Endothelial cell of umbilical vein (primary cell): Measurements from ENCODE around the gene IGSF11. TPM values are rescaled to one million over a fixed set of nuclear protein-coding genes. Genes with fewer than 3 reads are reported as not detected.

Experiments used
- BruUV-seq: library from RNA; stranded (reverse); fragments of 400-500 nt; replicated peaks from 2 replicates; lab custom pipeline; 2021; lab: Mats Ljungman, UMichigan
- CTCF ChIA-PET: fragments of 300-600, 350-600 bp; sonication (Branson Sonifier 250); formaldehyde crosslinking; loops from one replicate; lab custom pipeline; 2021; ENCODE audit warnings: antibody characterized with exemption, inconsistent platforms; lab: Charles Lee
- POLR2A ChIA-PET: fragments of 300-600, 350-600 bp; sonication (Branson Sonifier 250); formaldehyde crosslinking; loops from one replicate; lab custom pipeline; 2021; ENCODE audit warnings: antibody characterized with exemption, inconsistent platforms; lab: Charles Lee
- DNase-seq: peaks from one replicate; pipeline ENCODE4 v3.0.0-alpha.2; 2011; ENCODE audit warnings: low read depth, low spot score
- FAIRE-seq: peaks from 2 replicates; lab custom pipeline; 2011; peaks lifted over from hg19 to GRCh38; lab: Jason Lieb, UNC
- H2AFZ ChIP-seq: 2 replicates; pipeline ENCODE4 v1.6.0; 2012; ENCODE audit warnings: low read depth, low read length, control low read depth, inconsistent platforms
- H3K27ac ChIP-seq: 2 replicates; pipeline ENCODE4 v1.5.1; 2011; ENCODE audit warnings: low read depth, mild to moderate bottlenecking, control low read depth, low read length, moderate library complexity; ENCODE audit not compliant: insufficient read depth
- H3K27me3 ChIP-seq, 2 experiments: 2 replicates each; pipeline versions ENCODE4 v1.6.0 to v1.6.1; 2011; ENCODE audit warnings: low read length in 2 of 2, mixed read lengths in 1 of 2; ENCODE audit not compliant: control insufficient read depth in 2 of 2, insufficient read depth in 2 of 2
- H3K36me3 ChIP-seq, 2 experiments: 2 replicates in 1 of 2; 3 replicates in 1 of 2; pipeline ENCODE4 v1.5.1; 2011; ENCODE audit warnings: low read length in 2 of 2, mild to moderate bottlenecking in 1 of 2, moderate library complexity in 1 of 2; ENCODE audit not compliant: control insufficient read depth in 2 of 2, insufficient read depth in 2 of 2; ENCODE audit errors: extremely low read depth in 1 of 2
- H3K4me1 ChIP-seq: 3 replicates; pipeline ENCODE4 v1.5.1; 2011; ENCODE audit warnings: mild to moderate bottlenecking, low read length; ENCODE audit not compliant: control insufficient read depth, insufficient read depth; ENCODE audit errors: extremely low read depth
- H3K4me2 ChIP-seq: 2 replicates; pipeline ENCODE4 v1.6.1; 2011; ENCODE audit warnings: low read length, control low read depth, mixed read lengths; ENCODE audit not compliant: insufficient read depth
- H3K4me3 ChIP-seq, 3 experiments: fragments of 200-600 bp in 1 of 3; sonication (generic), shearing (Covaris generic) in 1 of 3; replicated peaks in 1 of 3; 2 replicates each; pipeline ENCODE4 v1.5.1; 2011 to 2016; ENCODE audit warnings: control low read depth in 3 of 3, low read length in 3 of 3, mild to moderate bottlenecking in 2 of 3, inconsistent platforms in 1 of 3, low read depth in 1 of 3, moderate library complexity in 1 of 3; ENCODE audit not compliant: insufficient read depth in 1 of 3
- H3K79me2 ChIP-seq: 2 replicates; pipeline ENCODE4 v1.6.0; 2012; ENCODE audit warnings: low read length, inconsistent platforms; ENCODE audit not compliant: control insufficient read depth, insufficient read depth
- H3K9ac ChIP-seq: replicated peaks from 2 replicates; pipeline ENCODE3; 2011; ENCODE audit warnings: low read length, control low read depth; ENCODE audit not compliant: insufficient read depth; ENCODE audit errors: extremely low read depth
- H3K9me1 ChIP-seq: replicated peaks from 3 replicates; pipeline ENCODE4 v1.6.0; 2011; ENCODE audit warnings: mild to moderate bottlenecking, low read length; ENCODE audit not compliant: control insufficient read depth, insufficient read depth; ENCODE audit errors: extremely low read depth
- H3K9me3 ChIP-seq: replicated peaks from 2 replicates; pipeline ENCODE4 v1.5.1; 2012; ENCODE audit warnings: low read length, inconsistent platforms; ENCODE audit not compliant: control insufficient read depth, insufficient read depth
- H4K20me1 ChIP-seq: replicated peaks from 2 replicates; pipeline ENCODE3; 2011; ENCODE audit warnings: mild to moderate bottlenecking, low read length; ENCODE audit not compliant: control insufficient read depth, insufficient read depth; ENCODE audit errors: extremely low read depth
- EZH2 ChIP-seq: IDR thresholded peaks from 2 replicates; pipeline ENCODE4 v1.6.1; 2012; ENCODE audit warnings: borderline replicate concordance, low read depth, mild to moderate bottlenecking, moderate library complexity, low read length, inconsistent platforms; ENCODE audit not compliant: severe bottlenecking
- FOS ChIP-seq: IDR thresholded peaks from 2 replicates; pipeline ENCODE4 v1.6.1; 2011; ENCODE audit warnings: mild to moderate bottlenecking, low read length, moderate library complexity, borderline replicate concordance; ENCODE audit not compliant: insufficient read depth
- GATA2 ChIP-seq: IDR thresholded peaks from 2 replicates; pipeline ENCODE4 v1.7.0; 2011; ENCODE audit warnings: low read depth, mild to moderate bottlenecking, moderate library complexity, mixed read lengths, low read length; ENCODE audit not compliant: insufficient read length, insufficient read depth
- JUN ChIP-seq: IDR thresholded peaks from 2 replicates; pipeline ENCODE4 v1.6.1; 2011; ENCODE audit warnings: borderline replicate concordance, low read depth; ENCODE audit not compliant: insufficient read length, insufficient read depth
- MYC ChIP-seq: IDR thresholded peaks from one replicate; pipeline ENCODE4 v1.6.1; 2011; ENCODE audit warnings: mild to moderate bottlenecking, low read depth, low read length
- POLR2A ChIP-seq: IDR thresholded peaks from 2 replicates; pipeline ENCODE4 v1.6.1; 2012; ENCODE audit warnings: low read depth, mild to moderate bottlenecking, control low read depth, low read length
- POLR2AphosphoS5 ChIP-seq: IDR thresholded peaks from 2 replicates; pipeline ENCODE4 v1.6.1; 2012; ENCODE audit warnings: low read depth, mild to moderate bottlenecking, control low read depth, low read length, moderate library complexity; ENCODE audit not compliant: insufficient read depth
- dilution Hi-C: fragments of 300-500 bp; cut with MboI; formaldehyde crosslinking; loops from one replicate; pipeline ENCODE4 v1.15.0; 2019; ENCODE audit warnings: low sequenced_read_pairs; ENCODE audit not compliant: extremely low pct_ligation_motif_present
- intact Hi-C: fragments of 100-400 bp; cut with micrococcal nuclease; formaldehyde crosslinking; loops from one replicate; pipeline ENCODE4 v1.10.0; 2022
- polyA plus RNA-seq, 4 experiments: library from polyadenylated mRNA; depleted of rRNA in 3 of 4; stranded (reverse) in 3 of 4; unstranded in 1 of 4; fragments of >200 nt; gene quantifications; 2 replicates each; pipeline versions ENCODE4 v1.2.1 to v1.2.3, GENCODE V29; 2011 to 2012; ENCODE audit warnings: missing spikeins in 1 of 4
- total RNA-seq: library from RNA; stranded (reverse); gene quantifications from 2 replicates; pipeline ENCODE4 v1.2.3, GENCODE V29; 2021
- TF ChIP-seq, protein P1 (sequence below), 2 donors: IDR thresholded peaks; 1 replicate in 1 of 2; 2 replicates in 1 of 2; pipeline ENCODE4 v1.5.1; 2011; ENCODE audit warnings: low read length in 2 of 2, mild to moderate bottlenecking in 2 of 2, moderate library complexity in 2 of 2, control low read depth in 1 of 2, inconsistent platforms in 1 of 2, low read depth in 1 of 2; ENCODE audit not compliant: insufficient read depth in 1 of 2; ENCODE audit errors: extremely low read depth in 1 of 2
- TF ChIP-seq, protein P2 (sequence below): IDR thresholded peaks from 2 replicates; pipeline ENCODE4 v1.6.1; 2011; ENCODE audit not compliant: insufficient read depth, insufficient read length

Gene IGSF11
- total and polyA plus RNA-seq, 2 donors (not counting 3 experiments of a cell fraction or from before 2014, with no cell fraction given): not detected

DNA sequence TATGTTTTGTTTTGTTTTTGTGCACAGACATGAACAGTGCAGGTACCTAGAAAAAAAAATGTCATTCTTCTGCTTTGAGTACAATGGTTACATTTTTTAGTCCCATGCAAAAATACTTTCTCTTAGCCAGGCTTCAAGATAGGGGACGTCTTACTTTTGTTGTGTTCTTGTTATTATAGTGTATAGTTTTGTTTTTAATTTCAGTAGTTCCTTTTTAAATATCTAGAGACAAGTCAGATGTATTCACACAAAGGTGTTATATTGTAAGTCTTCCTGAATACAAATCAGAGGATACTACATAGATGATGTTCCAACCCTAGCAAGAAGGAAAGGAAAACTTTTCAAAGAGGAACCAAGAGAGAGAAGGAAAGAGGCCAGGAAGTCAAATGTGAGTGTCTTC lies 28.8 kb upstream of the IGSF11 start:
- POLR2A ChIA-PET: no interaction called here
- dilution Hi-C loops: no loop called here
- no peak overlapping the region for H3K4me2 ChIP-seq
- no peak overlapping the region for H3K9ac ChIP-seq
- no peaks in the 10 kb centered on the region for H4K20me1 ChIP-seq
- TF ChIP-seq POLR2A: no peak
- TF ChIP-seq GATA2: no peak
- no peak for TF ChIP-seq POLR2AphosphoS5
- TF ChIP-seq MYC: no peak
- TF ChIP-seq, protein P1, sequence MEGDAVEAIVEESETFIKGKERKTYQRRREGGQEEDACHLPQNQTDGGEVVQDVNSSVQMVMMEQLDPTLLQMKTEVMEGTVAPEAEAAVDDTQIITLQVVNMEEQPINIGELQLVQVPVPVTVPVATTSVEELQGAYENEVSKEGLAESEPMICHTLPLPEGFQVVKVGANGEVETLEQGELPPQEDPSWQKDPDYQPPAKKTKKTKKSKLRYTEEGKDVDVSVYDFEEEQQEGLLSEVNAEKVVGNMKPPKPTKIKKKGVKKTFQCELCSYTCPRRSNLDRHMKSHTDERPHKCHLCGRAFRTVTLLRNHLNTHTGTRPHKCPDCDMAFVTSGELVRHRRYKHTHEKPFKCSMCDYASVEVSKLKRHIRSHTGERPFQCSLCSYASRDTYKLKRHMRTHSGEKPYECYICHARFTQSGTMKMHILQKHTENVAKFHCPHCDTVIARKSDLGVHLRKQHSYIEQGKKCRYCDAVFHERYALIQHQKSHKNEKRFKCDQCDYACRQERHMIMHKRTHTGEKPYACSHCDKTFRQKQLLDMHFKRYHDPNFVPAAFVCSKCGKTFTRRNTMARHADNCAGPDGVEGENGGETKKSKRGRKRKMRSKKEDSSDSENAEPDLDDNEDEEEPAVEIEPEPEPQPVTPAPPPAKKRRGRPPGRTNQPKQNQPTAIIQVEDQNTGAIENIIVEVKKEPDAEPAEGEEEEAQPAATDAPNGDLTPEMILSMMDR (IDR thresholded peaks at IDR 0.05; ENCODE audit: extremely low read depth in 1 of 2, insufficient read depth in 1 of 2, low read depth in 1 of 2, low read length in 2 of 2): no peak
- TF ChIP-seq JUN: no peak
- no peak for TF ChIP-seq EZH2
- no peak for TF ChIP-seq FOS
- TF ChIP-seq, protein P2, sequence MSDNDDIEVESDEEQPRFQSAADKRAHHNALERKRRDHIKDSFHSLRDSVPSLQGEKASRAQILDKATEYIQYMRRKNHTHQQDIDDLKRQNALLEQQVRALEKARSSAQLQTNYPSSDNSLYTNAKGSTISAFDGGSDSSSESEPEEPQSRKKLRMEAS: no peak
- DNase-seq (no peak), FAIRE-seq (no peak)
- intact Hi-C loops: no loop called here
- BruUV-seq: no TSS peak
- H3K4me1 ChIP-seq: no peaks in the 10 kb centered on the region
- no peaks in the 10 kb centered on the region for H3K9me1 ChIP-seq
- no peak overlapping the region for H2AFZ ChIP-seq
- H3K27me3 ChIP-seq: no peaks in the 10 kb centered on the region
- no peaks in the 10 kb centered on the region for H3K9me3 ChIP-seq
- H3K79me2 ChIP-seq: no peaks in the 10 kb centered on the region
- no peak overlapping the region for H3K27ac ChIP-seq
- CTCF ChIA-PET: no interaction called here
- H3K4me3 ChIP-seq: no peak overlapping the region
- no peaks in the 10 kb centered on the region for H3K36me3 ChIP-seq
